B cell (primary cell): Measurements from ENCODE around the gene ARL11. TPM values are rescaled to one million over a fixed set of nuclear protein-coding genes. Genes with fewer than 3 reads are reported as not detected.

ENCODE experiments used
- ATAC-seq: fragments of 200-7000 bp; cut with Tn5 transposase; one replicate; pipeline ENCODE4 v1.10.0; 2021; ENCODE audit warnings: low read depth, mild to moderate bottlenecking, moderate number of reproducible peaks, moderate library complexity
- CTCF ChIA-PET: fragments of 350-600 bp; sonication (Branson Sonifier 250); formaldehyde crosslinking; loops from one replicate; lab custom pipeline; 2021; ENCODE audit warnings: antibody characterized with exemption, inconsistent platforms; lab: Charles Lee
- POLR2A ChIA-PET: fragments of 350-600 bp; sonication (Branson Sonifier 250); formaldehyde crosslinking; loops from one replicate; lab custom pipeline; 2021; ENCODE audit warnings: antibody characterized with exemption; lab: Charles Lee
- DNase-seq: peaks from one replicate; pipeline ENCODE4 v3.0.0; 2013
- H2AFZ ChIP-seq: 2 replicates; pipeline ENCODE4 v1.6.1; 2012; ENCODE audit warnings: mild to moderate bottlenecking, low read depth, low read length; ENCODE audit not compliant: insufficient read depth, poor library complexity, severe bottlenecking
- H3K27ac ChIP-seq, 2 donors: 1 replicate in 1 of 2; 2 replicates in 1 of 2; pipeline ENCODE4 v1.5.1; 2012 to 2013; ENCODE audit warnings: low read length in 2 of 2, mild to moderate bottlenecking in 2 of 2, moderate library complexity in 1 of 2
- H3K27me3 ChIP-seq, 4 experiments: fragments of 200-600 bp in 1 of 4; sonication (generic) in 1 of 4; replicated peaks in 1 of 4; 1 replicate in 2 of 4; 2 replicates in 2 of 4; pipeline versions ENCODE4 v1.6.1 to v1.7.0; 2013 to 2016; ENCODE audit warnings: low read length in 3 of 4, mild to moderate bottlenecking in 2 of 4, mixed read lengths in 1 of 4, moderate library complexity in 1 of 4; ENCODE audit not compliant: insufficient read depth in 4 of 4, control insufficient read depth in 3 of 4; ENCODE audit errors: control extremely low read depth in 1 of 4
- H3K36me3 ChIP-seq, 2 experiments: replicated peaks in 1 of 2; 1 replicate in 1 of 2; 2 replicates in 1 of 2; pipeline versions ENCODE4 v1.6.1 to v1.7.1; 2013; ENCODE audit warnings: low read length in 1 of 2; ENCODE audit not compliant: insufficient read depth in 2 of 2, control insufficient read depth in 1 of 2; ENCODE audit errors: control extremely low read depth in 1 of 2, extremely low read depth in 1 of 2
- H3K4me1 ChIP-seq, 2 donors: fragments of 200-600 bp in 1 of 2; sonication (generic) in 1 of 2; 1 replicate in 1 of 2; 2 replicates in 1 of 2; pipeline versions ENCODE4 v1.5.1 to v1.6.1; 2013 to 2017; ENCODE audit warnings: low read length in 2 of 2; ENCODE audit not compliant: control insufficient read depth in 2 of 2, insufficient read depth in 2 of 2
- H3K4me2 ChIP-seq: replicated peaks from 2 replicates; pipeline ENCODE3; 2012; ENCODE audit warnings: mild to moderate bottlenecking, low read depth, low read length; ENCODE audit not compliant: poor library complexity, severe bottlenecking
- H3K4me3 ChIP-seq, 5 experiments: fragments of 200-600 bp in 1 of 5; sonication (generic) in 1 of 5; 1 replicate in 3 of 5; 2 replicates in 2 of 5; pipeline versions ENCODE4 v1.5.1 to v1.7.0; 2011 to 2016; ENCODE audit warnings: low read length in 4 of 5, mild to moderate bottlenecking in 4 of 5, low read depth in 2 of 5, control low read depth in 1 of 5, moderate library complexity in 1 of 5; ENCODE audit not compliant: insufficient read depth in 1 of 5; ENCODE audit errors: control extremely low read depth in 1 of 5, extremely low read depth in 1 of 5
- H3K79me2 ChIP-seq: fragments of 200-600 bp; sonication (generic); one replicate; pipeline ENCODE4 v1.6.0; 2016; ENCODE audit warnings: low read length; ENCODE audit not compliant: control insufficient read depth, insufficient read depth
- H3K9ac ChIP-seq: fragments of 200-600 bp; sonication (generic); 2 replicates; pipeline ENCODE4 v1.6.1; 2017; ENCODE audit warnings: mild to moderate bottlenecking, low read length, moderate library complexity
- H3K9me3 ChIP-seq, 3 donors: one replicate each; pipeline versions ENCODE4 v1.6.1 to v1.7.1; 2013; ENCODE audit warnings: low read length in 2 of 3; ENCODE audit not compliant: control insufficient read depth in 2 of 3, insufficient read depth in 1 of 3; ENCODE audit errors: control extremely low read depth in 1 of 3
- H4K20me1 ChIP-seq: 2 replicates; pipeline ENCODE4 v1.6.0; 2012; ENCODE audit warnings: mild to moderate bottlenecking, low read length; ENCODE audit not compliant: insufficient read depth, control insufficient read depth, poor library complexity, severe bottlenecking
- H3K27ac Mint-ChIP-seq: one replicate; pipeline ENCODE4 v1.8.0; 2021; ENCODE audit warnings: mixed read lengths
- H3K27me3 Mint-ChIP-seq: one replicate; pipeline ENCODE4 v1.8.0; 2021; ENCODE audit warnings: mixed read lengths
- H3K4me1 Mint-ChIP-seq: one replicate; pipeline ENCODE4 v1.8.0; 2021; ENCODE audit warnings: mixed read lengths
- H3K4me3 Mint-ChIP-seq: one replicate; pipeline ENCODE4 v1.8.0; 2021; ENCODE audit warnings: mixed read lengths
- H3K9me3 Mint-ChIP-seq: one replicate; pipeline ENCODE4 v1.8.0; 2022; ENCODE audit warnings: mixed read lengths; ENCODE audit not compliant: insufficient read depth
- EZH2 ChIP-seq: IDR thresholded peaks from 2 replicates; pipeline ENCODE4 v1.6.1; 2012; ENCODE audit warnings: borderline replicate concordance, low read depth, mild to moderate bottlenecking, moderate library complexity, low read length; ENCODE audit not compliant: insufficient read depth, poor library complexity, severe bottlenecking
- WGBS: methylation state at CpG from one replicate; pipeline ENCODE4 v1.1.5; 2013; ENCODE audit warnings: missing lambda C conversion rate; ENCODE audit not compliant: insufficient coverage; 5-methylcytosine and 5-hydroxymethylcytosine counted together
- intact Hi-C: fragments of 100-400 bp; cut with micrococcal nuclease; formaldehyde crosslinking; loops from one replicate; pipeline ENCODE4 v1.10.0; 2022
- polyA plus RNA-seq: library from polyadenylated mRNA; depleted of rRNA; stranded (reverse); fragments of >200 nt; gene quantifications from 2 replicates; pipeline ENCODE4 v1.2.3, GENCODE V29; 2012
- total RNA-seq, 2 donors: library from RNA; stranded (reverse); fragments of 120-200 nt in 1 of 2; gene quantifications; 1 replicate in 1 of 2; 2 replicates in 1 of 2; pipeline versions ENCODE4 v1.2.3 to v1.2.4, GENCODE V29; 2013 to 2022
- TF ChIP-seq, protein P1 (sequence below): fragments of 200-600 bp; IDR thresholded peaks from one replicate; pipeline ENCODE4 v1.8.0; 2022; ENCODE audit warnings: antibody characterized with exemption, mild to moderate bottlenecking

The ARL11 gene
- total and polyA plus RNA-seq, 2 donors (not counting 1 experiment from before 2014, with no cell fraction given): 5.8 to 21.4 TPM

DNA sequence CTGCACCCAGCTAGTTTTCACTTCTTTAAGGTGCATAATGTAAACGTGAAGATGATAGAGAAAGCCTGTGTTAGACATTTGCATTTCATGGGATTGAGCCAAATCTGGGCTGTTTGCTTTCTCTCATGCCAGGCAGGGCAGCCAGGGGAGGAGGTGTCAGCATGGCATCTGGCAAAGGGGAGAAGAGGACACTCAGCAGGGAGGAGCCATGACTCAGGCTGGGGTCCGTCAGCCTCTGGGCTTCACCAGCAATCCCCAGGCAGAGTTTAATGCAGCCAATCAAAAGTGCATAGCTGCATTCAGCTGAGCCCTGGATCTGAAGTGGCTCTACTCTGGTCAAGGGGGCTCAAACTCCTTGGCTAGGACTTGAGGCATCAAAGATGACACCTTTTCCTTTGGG lies 39.5 kb downstream of the ARL11 start:
- CTCF ChIA-PET: no interaction called here
- H3K4me2 ChIP-seq: no peak overlapping the region
- H3K36me3 ChIP-seq: peaks cover 6% of the 10 kb centered on the region in 2 experiments
- no peak overlapping the region for H3K9ac ChIP-seq
- Mint-ChIP-seq H3K27me3 (no peaks in the 10 kb centered on the region), H3K27ac (no peak overlapping the region), H3K9me3 (no peaks in the 10 kb centered on the region), H3K4me3 (no peak overlapping the region), H3K4me1 (no peaks in the 10 kb centered on the region)
- no peaks in the 10 kb centered on the region for H3K9me3 ChIP-seq
- H3K79me2 ChIP-seq: peaks cover 2% of the 10 kb centered on the region
- TF ChIP-seq EZH2: no peak
- TF ChIP-seq, protein P1, sequence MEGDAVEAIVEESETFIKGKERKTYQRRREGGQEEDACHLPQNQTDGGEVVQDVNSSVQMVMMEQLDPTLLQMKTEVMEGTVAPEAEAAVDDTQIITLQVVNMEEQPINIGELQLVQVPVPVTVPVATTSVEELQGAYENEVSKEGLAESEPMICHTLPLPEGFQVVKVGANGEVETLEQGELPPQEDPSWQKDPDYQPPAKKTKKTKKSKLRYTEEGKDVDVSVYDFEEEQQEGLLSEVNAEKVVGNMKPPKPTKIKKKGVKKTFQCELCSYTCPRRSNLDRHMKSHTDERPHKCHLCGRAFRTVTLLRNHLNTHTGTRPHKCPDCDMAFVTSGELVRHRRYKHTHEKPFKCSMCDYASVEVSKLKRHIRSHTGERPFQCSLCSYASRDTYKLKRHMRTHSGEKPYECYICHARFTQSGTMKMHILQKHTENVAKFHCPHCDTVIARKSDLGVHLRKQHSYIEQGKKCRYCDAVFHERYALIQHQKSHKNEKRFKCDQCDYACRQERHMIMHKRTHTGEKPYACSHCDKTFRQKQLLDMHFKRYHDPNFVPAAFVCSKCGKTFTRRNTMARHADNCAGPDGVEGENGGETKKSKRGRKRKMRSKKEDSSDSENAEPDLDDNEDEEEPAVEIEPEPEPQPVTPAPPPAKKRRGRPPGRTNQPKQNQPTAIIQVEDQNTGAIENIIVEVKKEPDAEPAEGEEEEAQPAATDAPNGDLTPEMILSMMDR: no peak
- H3K4me3 ChIP-seq: no peak overlapping the region
- H4K20me1 ChIP-seq: no peaks in the 10 kb centered on the region
- intact Hi-C loops: loop anchor here (5.0 kb wide), 1 partner anchor 1405 kb away; no protein-coding TSS in a partner anchor
- DNase-seq: no peak
- ATAC-seq: no peak
- POLR2A ChIA-PET: no interaction called here
- H2AFZ ChIP-seq: no peak overlapping the region
- WGBS: 88% methylated on average over 2 of the region's 2 CpGs
- no peaks in the 10 kb centered on the region for H3K27me3 ChIP-seq
- H3K27ac ChIP-seq: no peak overlapping the region
- H3K4me1 ChIP-seq: no peaks in the 10 kb centered on the region

GRCh38 chr13:49669735-49670309 lies 41.5 kb downstream of the ARL11 start:
- no peak overlapping the region for H3K4me3 Mint-ChIP-seq
- no peaks in the 10 kb centered on the region for H3K4me1 Mint-ChIP-seq
- no peak overlapping the region for H3K4me2 ChIP-seq
- WGBS: 80% methylated on average over 3 of the region's 5 CpGs
- ATAC-seq: peak; percentile 47
- H3K9ac ChIP-seq: no peak overlapping the region
- H3K4me3 ChIP-seq: no peak overlapping the region
- no peaks in the 10 kb centered on the region for H3K4me1 ChIP-seq
- H3K9me3 Mint-ChIP-seq: no peaks in the 10 kb centered on the region
- H3K36me3 ChIP-seq: peaks cover 6% of the 10 kb centered on the region in 2 experiments
- no peaks in the 10 kb centered on the region for H3K27me3 ChIP-seq
- CTCF ChIA-PET: interaction anchor here (0.9 to 1.1 kb wide), 3 partner anchors 50 to 1402 kb away, joined by 3 to 5 read pairs (median 5); no protein-coding TSS in a partner anchor
- intact Hi-C loops: loop anchor here (1.0 to 5.0 kb wide), 2 partner anchors 178 to 1402 kb away; no protein-coding TSS in a partner anchor
- no peak overlapping the region for H3K27ac Mint-ChIP-seq
- TF ChIP-seq EZH2: no peak
- TF ChIP-seq, protein P1: peak; percentile 30
- no peaks in the 10 kb centered on the region for H4K20me1 ChIP-seq
- H3K9me3 ChIP-seq: no peaks in the 10 kb centered on the region
- DNase-seq: peak; percentile 25
- no peak overlapping the region for H3K27ac ChIP-seq
- no peaks in the 10 kb centered on the region for H3K27me3 Mint-ChIP-seq
- H3K79me2 ChIP-seq: peaks cover 2% of the 10 kb centered on the region
- POLR2A ChIA-PET: no interaction called here
- no peak overlapping the region for H2AFZ ChIP-seq
